PC-3 (cell line): ENCODE measurements around the gene IL5RA. TPM values are rescaled to one million over a fixed set of nuclear protein-coding genes. Genes with fewer than 3 reads are reported as not detected.

Experiments used
- ATAC-seq: fragments of 200-7000 bp; cut with Tn5 transposase; 2 replicates; pipeline ENCODE4 v1.9.1; 2020; ENCODE audit warnings: mild to moderate bottlenecking, moderate library complexity
- BruUV-seq: library from RNA; stranded (reverse); fragments of 400-500 nt; replicated peaks from 2 replicates; lab custom pipeline; 2021; lab: Mats Ljungman, UMichigan
- CTCF ChIA-PET: fragments of 300-600 bp; sonication (Branson Sonifier 250); formaldehyde crosslinking; loops from one replicate; lab custom pipeline; 2022; ENCODE audit warnings: antibody characterized with exemption; lab: Charles Lee
- POLR2A ChIA-PET: fragments of 300-600 bp; sonication (Branson Sonifier 250); formaldehyde crosslinking; loops from one replicate; lab custom pipeline; 2022; ENCODE audit warnings: antibody characterized with exemption; ENCODE audit not compliant: unreplicated experiment; lab: Charles Lee
- DNase-seq: peaks from one replicate; pipeline ENCODE4 v3.0.0-alpha.2; 2015
- H2AFZ ChIP-seq: fragments of 300-600 bp; sonication (generic); 2 replicates; pipeline ENCODE4 v1.6.0; 2016; ENCODE audit warnings: antibody characterized with exemption, low read length
- H3F3A ChIP-seq: fragments of 300-600 bp; sonication (generic); one replicate; pipeline ENCODE4 v1.6.0; 2017; ENCODE audit warnings: antibody characterized with exemption, low read length, control low read depth, mild to moderate bottlenecking; ENCODE audit not compliant: unreplicated experiment
- H3K27ac ChIP-seq: fragments of 300-600 bp; sonication (generic); 2 replicates; pipeline ENCODE4 v1.5.1; 2016; ENCODE audit warnings: mild to moderate bottlenecking, low read length
- H3K27me3 ChIP-seq: fragments of 300-600 bp; sonication (generic); 2 replicates; pipeline ENCODE4 v1.6.1; 2016; ENCODE audit warnings: low read length, mixed read lengths
- H3K36me3 ChIP-seq: fragments of 300-600 bp; sonication (generic); 2 replicates; pipeline ENCODE4 v1.6.1; 2016; ENCODE audit warnings: low read depth, mixed run types, low read length, mixed read lengths
- H3K4me1 ChIP-seq: fragments of 300-600 bp; sonication (generic); 2 replicates; pipeline ENCODE4 v1.5.1; 2016; ENCODE audit warnings: low read length; ENCODE audit not compliant: insufficient read depth
- H3K4me2 ChIP-seq: fragments of 300-600 bp; sonication (generic); 2 replicates; pipeline ENCODE4 v1.6.0; 2016; ENCODE audit warnings: low read length
- H3K4me3 ChIP-seq: fragments of 300-600 bp; sonication (generic); 2 replicates; pipeline ENCODE4 v1.5.1; 2016; ENCODE audit warnings: mild to moderate bottlenecking, low read length, mixed read lengths
- H3K79me2 ChIP-seq: fragments of 300-600 bp; sonication (generic); 2 replicates; pipeline ENCODE4 v1.6.1; 2017; ENCODE audit warnings: low read length, mixed read lengths
- H3K9ac ChIP-seq: fragments of 300-600 bp; sonication (generic); 2 replicates; pipeline ENCODE4 v1.6.0; 2016; ENCODE audit warnings: mild to moderate bottlenecking, low read length
- H3K9me2 ChIP-seq: fragments of 300-600 bp; sonication (generic); replicated peaks from 2 replicates; pipeline ENCODE4 v1.6.1; 2016; ENCODE audit warnings: mixed run types, low read length, mixed read lengths
- H3K9me3 ChIP-seq: fragments of 300-600 bp; sonication (generic); 2 replicates; pipeline ENCODE4 v1.6.1; 2016; ENCODE audit warnings: low read length, mixed read lengths
- H4K20me1 ChIP-seq: fragments of 300-600 bp; sonication (generic); 2 replicates; pipeline ENCODE4 v1.6.1; 2016; ENCODE audit warnings: low read length, mixed read lengths
- EZH2 ChIP-seq: fragments of 300-600 bp; sonication (generic); IDR thresholded peaks from one replicate; pipeline ENCODE4 v1.6.1; 2017; ENCODE audit warnings: antibody characterized with exemption, mild to moderate bottlenecking, low read length; ENCODE audit not compliant: unreplicated experiment
- EZH2phosphoT487 ChIP-seq: fragments of 300-600 bp; sonication (generic); IDR thresholded peaks from 2 replicates; pipeline ENCODE4 v1.6.1; 2018; ENCODE audit warnings: mild to moderate bottlenecking, antibody characterized with exemption, low read length, borderline replicate concordance
- intact Hi-C: fragments of 100-400 bp; cut with micrococcal nuclease; formaldehyde crosslinking; loops from 2 replicates; pipeline ENCODE4 v1.9.0; 2023
- total RNA-seq: library from RNA; depleted of rRNA; stranded (reverse); fragments of >200 nt; gene quantifications from 2 replicates; pipeline ENCODE4 v1.2.3, GENCODE V29; 2014
- TF ChIP-seq, protein P1 (sequence below): fragments of 300-600 bp; sonication (generic); conservative IDR thresholded peaks from 2 replicates; pipeline ENCODE4 v1.5.1; 2017; ENCODE audit warnings: antibody characterized with exemption, low read depth, mild to moderate bottlenecking, low read length

IL5RA gene
- total RNA-seq, 1 experiment from 2014 or later, result not detected

DNA sequence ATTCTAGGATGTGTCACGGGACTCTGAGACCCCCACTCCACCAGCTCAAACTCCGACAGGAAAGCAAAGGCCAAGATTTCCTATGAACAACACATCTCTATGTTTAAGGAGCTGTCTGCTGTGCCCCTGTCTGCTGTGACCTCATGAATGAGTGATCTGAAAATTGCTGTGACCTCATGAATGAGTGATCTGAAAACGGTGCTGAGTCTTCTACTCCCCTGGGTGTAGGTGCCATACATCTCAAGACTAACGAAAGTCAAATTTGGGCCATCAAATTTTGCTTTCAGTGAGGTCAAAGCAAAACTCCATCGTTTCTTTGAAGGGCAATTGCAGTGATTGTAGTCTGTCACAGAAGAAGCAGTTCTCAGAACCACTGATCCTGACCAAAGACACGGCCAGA lies 24.4 kb downstream of the IL5RA start:
- ChIA-PET CTCF (no interaction called here), POLR2A (no interaction called here)
- H4K20me1 ChIP-seq, result no peaks in the 10 kb centered on the region
- H3K27me3 ChIP-seq, result peaks cover 20% of the 10 kb centered on the region
- no peaks in the 10 kb centered on the region for H3K36me3 ChIP-seq
- H3F3A ChIP-seq, result no peaks in the 10 kb centered on the region
- no peak overlapping the region for H3K9ac ChIP-seq
- intact Hi-C loops, result no loop called here
- no peaks in the 10 kb centered on the region for H3K79me2 ChIP-seq
- DNase-seq, result no peak
- H3K9me3 ChIP-seq, result no peaks in the 10 kb centered on the region
- no peaks in the 10 kb centered on the region for H3K4me1 ChIP-seq
- H3K9me2 ChIP-seq, result no peaks in the 10 kb centered on the region
- TF ChIP-seq EZH2phosphoT487 (no peak), EZH2 (no peak)
- TF ChIP-seq, protein P1, sequence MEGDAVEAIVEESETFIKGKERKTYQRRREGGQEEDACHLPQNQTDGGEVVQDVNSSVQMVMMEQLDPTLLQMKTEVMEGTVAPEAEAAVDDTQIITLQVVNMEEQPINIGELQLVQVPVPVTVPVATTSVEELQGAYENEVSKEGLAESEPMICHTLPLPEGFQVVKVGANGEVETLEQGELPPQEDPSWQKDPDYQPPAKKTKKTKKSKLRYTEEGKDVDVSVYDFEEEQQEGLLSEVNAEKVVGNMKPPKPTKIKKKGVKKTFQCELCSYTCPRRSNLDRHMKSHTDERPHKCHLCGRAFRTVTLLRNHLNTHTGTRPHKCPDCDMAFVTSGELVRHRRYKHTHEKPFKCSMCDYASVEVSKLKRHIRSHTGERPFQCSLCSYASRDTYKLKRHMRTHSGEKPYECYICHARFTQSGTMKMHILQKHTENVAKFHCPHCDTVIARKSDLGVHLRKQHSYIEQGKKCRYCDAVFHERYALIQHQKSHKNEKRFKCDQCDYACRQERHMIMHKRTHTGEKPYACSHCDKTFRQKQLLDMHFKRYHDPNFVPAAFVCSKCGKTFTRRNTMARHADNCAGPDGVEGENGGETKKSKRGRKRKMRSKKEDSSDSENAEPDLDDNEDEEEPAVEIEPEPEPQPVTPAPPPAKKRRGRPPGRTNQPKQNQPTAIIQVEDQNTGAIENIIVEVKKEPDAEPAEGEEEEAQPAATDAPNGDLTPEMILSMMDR, result no peak
- H3K4me3 ChIP-seq, result no peak overlapping the region
- no TSS peak for BruUV-seq
- no peak overlapping the region for H3K27ac ChIP-seq
- no peak overlapping the region for H3K4me2 ChIP-seq
- ATAC-seq, result no peak
- H2AFZ ChIP-seq, result no peak overlapping the region

DNA sequence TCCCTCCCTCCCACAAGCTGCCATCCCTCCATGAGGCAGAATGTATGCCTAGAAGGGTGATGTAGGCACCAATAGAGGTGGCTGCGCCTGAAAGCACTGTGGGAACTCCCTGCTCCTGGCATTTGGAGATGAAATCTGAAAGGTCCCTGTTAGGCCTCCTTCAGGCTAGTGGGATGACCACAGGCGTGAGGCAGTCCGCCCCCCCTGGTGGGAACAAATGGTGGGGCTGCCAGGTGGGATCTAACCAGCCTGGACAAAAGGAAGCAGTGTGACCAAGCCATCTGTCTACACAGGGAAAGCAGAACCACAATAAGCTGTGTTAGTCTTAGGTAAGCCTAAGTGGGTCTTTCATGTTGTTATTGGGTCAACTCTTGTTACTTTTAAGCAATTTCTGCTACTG lies 25.3 kb downstream of the IL5RA start:
- H3K9me2 ChIP-seq, result no peaks in the 10 kb centered on the region
- BruUV-seq, result no TSS peak
- intact Hi-C loops, result no loop called here
- H3K4me1 ChIP-seq, result no peaks in the 10 kb centered on the region
- H3K4me2 ChIP-seq, result no peak overlapping the region
- H3K9me3 ChIP-seq, result no peaks in the 10 kb centered on the region
- no peak for DNase-seq
- ATAC-seq, result no peak
- no peak overlapping the region for H3K4me3 ChIP-seq
- no peaks in the 10 kb centered on the region for H3F3A ChIP-seq
- TF ChIP-seq EZH2 (no peak), EZH2phosphoT487 (no peak)
- TF ChIP-seq, protein P1, result no peak
- H3K9ac ChIP-seq, result no peak overlapping the region
- H2AFZ ChIP-seq, result no peak overlapping the region
- H3K27ac ChIP-seq, result no peak overlapping the region
- peaks cover 29% of the 10 kb centered on the region for H3K27me3 ChIP-seq
- H3K79me2 ChIP-seq, result no peaks in the 10 kb centered on the region
- ChIA-PET POLR2A (no interaction called here), CTCF (no interaction called here)
- no peaks in the 10 kb centered on the region for H4K20me1 ChIP-seq
- no peaks in the 10 kb centered on the region for H3K36me3 ChIP-seq

DNA sequence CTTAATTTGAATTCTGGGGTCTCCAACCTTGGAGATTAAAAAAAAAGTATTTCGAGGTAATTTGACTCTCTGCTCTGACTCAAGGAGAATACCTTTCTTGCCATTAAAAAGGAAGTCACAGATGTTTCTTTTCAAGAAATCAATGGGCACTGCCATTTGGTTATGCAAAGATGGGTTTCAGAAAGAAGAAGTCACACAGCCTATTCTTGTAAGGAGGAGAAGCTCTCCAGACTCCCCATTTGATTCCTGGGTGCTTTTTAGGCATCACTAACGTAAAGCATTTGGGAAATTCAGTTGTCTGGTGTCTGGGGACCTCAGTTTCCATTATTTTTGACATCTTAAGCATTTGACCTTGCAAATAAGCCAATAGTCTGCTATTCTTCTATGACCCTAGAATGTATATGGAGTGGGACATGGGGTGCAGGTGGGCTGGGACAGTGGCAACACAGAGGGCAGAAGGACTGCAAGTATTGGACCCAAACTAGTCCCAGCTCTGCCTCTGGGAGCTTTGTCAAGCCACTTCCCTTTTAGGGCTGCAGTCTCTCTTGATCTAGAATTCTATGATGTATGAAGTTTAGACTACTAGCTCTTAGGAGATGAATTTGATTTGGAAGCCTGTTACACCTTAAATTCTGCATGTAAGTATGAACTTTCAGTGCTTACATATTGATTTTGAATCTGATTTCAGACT lies 27.8 kb downstream of the IL5RA start:
- Histone ChIP-seq H3K9me3 (no peaks in the 10 kb centered on the region), H3K9me2 (no peaks in the 10 kb centered on the region), H3K4me2 (no peak overlapping the region), H3K9ac (no peak overlapping the region), H4K20me1 (no peaks in the 10 kb centered on the region), H2AFZ (no peak overlapping the region), H3F3A (no peaks in the 10 kb centered on the region), H3K36me3 (no peaks in the 10 kb centered on the region), H3K27me3 (peaks cover 51% of the 10 kb centered on the region), H3K79me2 (no peaks in the 10 kb centered on the region), H3K4me1 (no peaks in the 10 kb centered on the region), H3K27ac (no peak overlapping the region), H3K4me3 (no peak overlapping the region)
- TF ChIP-seq EZH2phosphoT487 (no peak), EZH2 (no peak)
- intact Hi-C loops, result no loop called here
- CTCF ChIA-PET, result no interaction called here
- POLR2A ChIA-PET, result no interaction called here
- DNase-seq, result no peak
- no TSS peak for BruUV-seq
- ATAC-seq, result no peak
